Caki2 (cell line): ENCODE data around the gene OR4C46. TPM values are rescaled to one million over a fixed set of nuclear protein-coding genes. Genes with fewer than 3 reads are reported as not detected.
"Not testable (repeated sequence)": the region's sequence is repeated elsewhere in the genome, so short reads cannot be mapped to it uniquely, and the experiment has no call there.

Experiments
- DNase-seq: peaks from one replicate; pipeline ENCODE4 v3.0.0-alpha.2; 2015; ENCODE audit warnings: low read depth
- in situ Hi-C: cut with HindIII; loops from 2 replicates; pipeline ENCODE4 v1.10.0; 2016; ENCODE audit warnings: low sequenced_read_pairs, low pct_unique_long_range_greater_than_20kb, mixed read lengths
- total RNA-seq: library from RNA; depleted of rRNA; stranded (reverse); fragments of >200 nt; shearing (Covaris generic); gene quantifications from 2 replicates; pipeline ENCODE4 v1.2.3, GENCODE V29; 2014; ENCODE audit warnings: low replicate concordance; rRNA removed

The OR4C46 gene
- total RNA-seq = not detected in 2 replicates

DNA sequence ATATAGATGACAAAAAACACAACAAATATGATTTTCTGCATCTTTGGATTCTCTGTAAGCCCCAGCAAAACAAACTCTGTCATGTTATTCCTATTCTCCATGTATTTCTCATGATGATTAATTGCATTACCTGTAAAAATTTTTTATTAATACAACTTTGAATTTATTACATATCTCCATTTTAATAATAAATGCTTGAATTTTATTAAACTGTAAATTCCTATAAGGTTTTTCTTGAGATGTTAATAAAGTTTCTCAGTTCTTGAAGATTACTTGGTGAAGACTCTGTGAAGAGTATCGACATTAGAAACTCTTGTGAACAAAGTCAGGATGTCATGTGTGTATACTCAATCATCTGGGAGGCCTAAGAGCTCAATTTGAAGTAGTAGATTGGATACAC lies at the start of gene OR4C46:
TSS of gene OR4C46 (minus strand) at position 101 of the 400 bp plus-strand sequence. CDS start at position 101, 0 bp downstream.
- DNase-seq = no peak
- in situ Hi-C loops = no loop called here

DNA sequence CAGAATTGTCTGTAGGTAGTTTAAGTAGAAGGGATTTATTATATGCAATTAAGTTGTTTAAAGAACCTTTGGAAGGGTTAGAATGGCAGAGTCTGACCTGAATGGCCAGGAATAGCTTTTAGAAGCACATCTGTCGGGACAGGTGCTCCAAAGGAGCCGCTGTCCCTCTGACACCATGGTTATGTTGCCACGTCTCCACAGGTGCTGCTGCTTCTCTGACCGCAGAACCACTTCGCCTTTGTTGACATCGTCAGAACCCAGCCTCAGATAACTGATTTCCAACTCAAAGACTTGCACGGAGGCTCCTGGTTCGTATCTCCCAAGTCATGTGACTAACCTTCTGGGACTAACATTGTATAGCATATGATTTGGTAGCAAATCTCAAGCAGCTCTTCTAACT lies 41.8 kb upstream of the OR4C46 start:
- in situ Hi-C loops, DNase-seq: not testable (repeated sequence)

DNA sequence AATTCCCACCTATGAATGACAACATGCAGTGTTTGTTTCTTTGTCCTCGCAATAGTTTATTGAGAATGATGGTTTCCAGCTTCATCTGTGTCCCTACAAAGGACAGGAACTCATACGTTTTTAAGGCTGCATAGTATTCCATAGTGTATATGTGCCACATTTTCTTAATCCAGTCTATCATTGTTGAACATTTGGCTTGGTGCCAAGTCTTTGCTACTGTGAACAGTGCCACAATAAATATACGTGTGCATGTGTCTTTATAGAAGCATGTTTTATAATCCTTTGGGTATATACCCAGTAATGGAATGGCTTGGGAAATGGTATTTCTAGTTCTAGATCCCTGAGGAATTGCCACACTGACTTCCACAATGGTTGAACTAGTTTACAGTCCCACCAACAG lies 42.4 kb downstream of the OR4C46 start:
- in situ Hi-C loops, DNase-seq: not testable (repeated sequence)

DNA sequence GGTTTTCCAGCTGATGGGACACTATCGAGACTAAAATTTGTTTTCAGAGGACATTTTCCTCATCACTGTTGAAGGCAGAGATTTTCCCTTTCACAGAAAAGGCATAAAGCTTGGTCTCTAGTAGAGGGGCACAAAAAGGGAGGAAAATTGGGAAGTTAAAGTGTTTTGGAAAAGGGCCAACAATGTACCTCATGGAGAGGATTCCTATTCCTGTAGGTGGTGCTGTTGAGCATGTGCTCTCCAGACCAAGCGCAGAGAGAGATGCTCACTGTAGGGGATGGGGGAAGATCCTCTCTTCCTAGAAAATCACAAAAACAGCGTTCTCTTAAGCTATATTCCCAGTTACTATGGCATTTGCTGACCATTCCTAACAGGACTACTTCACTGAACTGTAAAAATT lies 44.9 kb downstream of the OR4C46 start:
- DNase-seq = no peak
- in situ Hi-C loops = no loop called here

DNA sequence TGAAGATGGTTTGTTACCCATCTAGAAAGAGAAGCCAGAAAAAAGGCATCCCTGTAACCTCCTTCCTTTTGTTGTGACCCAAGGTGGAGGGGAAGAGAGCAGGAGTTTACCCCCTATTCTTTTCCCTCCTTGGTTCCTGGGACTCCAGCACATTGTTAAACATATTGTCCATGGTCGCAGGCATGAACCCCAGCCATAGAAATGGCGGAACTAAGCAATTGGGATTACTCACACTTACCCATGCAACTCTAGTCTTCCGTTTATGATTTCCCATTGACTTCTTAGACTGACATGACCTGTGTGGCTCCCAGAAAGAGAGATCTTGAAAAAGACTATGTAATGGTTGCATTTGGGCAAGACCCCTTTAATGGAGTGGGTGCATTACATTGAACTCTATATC lies 45.4 kb downstream of the OR4C46 start:
- no peak for DNase-seq
- in situ Hi-C loops = no loop called here

Other genes with a start within 250 kb of the OR4C46 start
- gene OR4A5, start 102.8 kb upstream of the OR4C46 start, total RNA-seq = not detected in 2 replicates